H9 (cell line): Measurements from ENCODE around the gene PTPRK. TPM values are rescaled to one million over a fixed set of nuclear protein-coding genes. Genes with fewer than 3 reads are reported as not detected.

Experiments used
- DNase-seq: peaks from one replicate; pipeline ENCODE4 v3.0.0-alpha.2; 2017
- H2AFZ ChIP-seq: one replicate; pipeline ENCODE4 v1.6.1; 2013; ENCODE audit warnings: mild to moderate bottlenecking, low read length, control low read depth, moderate library complexity
- H2AK5ac ChIP-seq: 2 replicates; pipeline ENCODE4 v1.6.1; 2013; ENCODE audit warnings: low read length, control low read depth, mixed read lengths; ENCODE audit not compliant: insufficient read length
- H2BK120ac ChIP-seq: one replicate; pipeline ENCODE4 v1.6.1; 2013; ENCODE audit warnings: low read depth, mild to moderate bottlenecking, low read length, control low read depth, inconsistent platforms; ENCODE audit not compliant: poor library complexity, severe bottlenecking
- H2BK12ac ChIP-seq: 2 replicates; pipeline ENCODE4 v1.6.1; 2013; ENCODE audit warnings: low read length, control low read depth, mixed read lengths, low read depth; ENCODE audit not compliant: insufficient read length
- H2BK15ac ChIP-seq: 2 replicates; pipeline ENCODE4 v1.6.1; 2013; ENCODE audit warnings: low read depth, low read length, control low read depth
- H2BK20ac ChIP-seq: one replicate; pipeline ENCODE4 v1.6.1; 2013; ENCODE audit warnings: low read depth, mild to moderate bottlenecking, low read length, control low read depth, inconsistent platforms; ENCODE audit not compliant: poor library complexity, severe bottlenecking
- H2BK5ac ChIP-seq: 2 replicates; pipeline ENCODE4 v1.6.1; 2013; ENCODE audit warnings: low read length, control low read depth, mixed read lengths; ENCODE audit not compliant: insufficient read length
- H3K14ac ChIP-seq: 2 replicates; pipeline ENCODE4 v1.6.1; 2013; ENCODE audit warnings: low read length, control low read depth; ENCODE audit not compliant: insufficient read depth
- H3K18ac ChIP-seq: 2 replicates; pipeline ENCODE4 v1.6.1; 2013; ENCODE audit warnings: low read depth, mild to moderate bottlenecking, mixed read lengths, low read length, control low read depth; ENCODE audit not compliant: insufficient read length
- H3K23ac ChIP-seq: 2 replicates; pipeline ENCODE4 v1.6.1; 2013; ENCODE audit warnings: low read length, control low read depth, mixed read lengths, low read depth; ENCODE audit not compliant: insufficient read length
- H3K23me2 ChIP-seq: 2 replicates; pipeline ENCODE4 v1.6.1; 2013; ENCODE audit warnings: low read depth, mild to moderate bottlenecking, mixed read lengths, low read length, control low read depth; ENCODE audit not compliant: insufficient read length, poor library complexity, severe bottlenecking
- H3K27ac ChIP-seq: 2 replicates; pipeline ENCODE4 v1.5.1; 2013; ENCODE audit warnings: low read length, control low read depth, mixed read lengths, low read depth; ENCODE audit not compliant: insufficient read length
- H3K27me3 ChIP-seq: 2 replicates; pipeline ENCODE4 v1.6.1; 2013; ENCODE audit warnings: low read length, control low read depth, inconsistent platforms; ENCODE audit not compliant: insufficient read depth
- H3K4ac ChIP-seq: 2 replicates; pipeline ENCODE4 v1.6.1; 2013; ENCODE audit warnings: low read depth, mild to moderate bottlenecking, control low read depth, inconsistent platforms, low read length, moderate library complexity
- H3K4me1 ChIP-seq: 2 replicates; pipeline ENCODE4 v1.6.1; 2013; ENCODE audit warnings: low read length, control low read depth, inconsistent platforms; ENCODE audit not compliant: insufficient read depth
- H3K4me2 ChIP-seq: 2 replicates; pipeline ENCODE4 v1.6.1; 2013; ENCODE audit warnings: low read length, control low read depth, mixed read lengths; ENCODE audit not compliant: insufficient read length, insufficient read depth
- H3K56ac ChIP-seq: 2 replicates; pipeline ENCODE4 v1.6.1; 2013; ENCODE audit warnings: low read depth, mild to moderate bottlenecking, mixed read lengths, low read length, control low read depth; ENCODE audit not compliant: insufficient read length
- H3K79me1 ChIP-seq: 2 replicates; pipeline ENCODE4 v1.6.1; 2013; ENCODE audit warnings: low read depth, mild to moderate bottlenecking, moderate library complexity, low read length, control low read depth, inconsistent platforms; ENCODE audit not compliant: insufficient read depth, poor library complexity, severe bottlenecking
- H3K79me2 ChIP-seq: 2 replicates; pipeline ENCODE4 v1.6.1; 2013; ENCODE audit warnings: low read length, control low read depth, inconsistent platforms; ENCODE audit not compliant: insufficient read depth
- H3K9ac ChIP-seq: 2 replicates; pipeline ENCODE4 v1.6.1; 2013; ENCODE audit warnings: low read length, control low read depth, mixed read lengths; ENCODE audit not compliant: insufficient read length; ENCODE audit errors: extremely low read depth
- H3K9me3 ChIP-seq: one replicate; pipeline ENCODE4 v1.6.1; 2013; ENCODE audit warnings: low read depth, low read length, inconsistent platforms; ENCODE audit not compliant: control insufficient read depth
- H3T11ph ChIP-seq: one replicate; pipeline ENCODE4 v1.6.1; 2013; ENCODE audit warnings: mild to moderate bottlenecking, low read length, control low read depth, inconsistent platforms
- H4K20me1 ChIP-seq: one replicate; pipeline ENCODE4 v1.6.1; 2013; ENCODE audit not compliant: control insufficient read depth, insufficient read length, insufficient read depth
- H4K5ac ChIP-seq: 2 replicates; pipeline ENCODE4 v1.6.1; 2013; ENCODE audit warnings: low read depth, mild to moderate bottlenecking, mixed read lengths, low read length, control low read depth; ENCODE audit not compliant: insufficient read length
- H4K8ac ChIP-seq: replicated peaks from 2 replicates; pipeline ENCODE4 v1.6.1; 2013; ENCODE audit warnings: low read length, control low read depth, mixed read lengths, low read depth; ENCODE audit not compliant: insufficient read length
- H4K91ac ChIP-seq: 2 replicates; pipeline ENCODE4 v1.6.1; 2013; ENCODE audit warnings: low read depth, mild to moderate bottlenecking, moderate library complexity, mixed read lengths, low read length, control low read depth; ENCODE audit not compliant: insufficient read length
- H3K27ac Mint-ChIP-seq, 3 experiments: 2 replicates in 2 of 3; 3 replicates in 1 of 3; pipeline ENCODE4 v1.8.0; 2020 to 2021; ENCODE audit warnings: mixed read lengths in 3 of 3, mild to moderate bottlenecking in 1 of 3, moderate library complexity in 1 of 3
- H3K27me3 Mint-ChIP-seq: 2 replicates; pipeline ENCODE4 v1.8.0; 2021; ENCODE audit warnings: low read depth, mild to moderate bottlenecking, moderate library complexity, mixed read lengths
- H3K36me3 Mint-ChIP-seq, 3 experiments: 2 replicates in 2 of 3; 3 replicates in 1 of 3; pipeline ENCODE4 v1.8.0; 2020 to 2021; ENCODE audit warnings: low read depth in 3 of 3, mixed read lengths in 3 of 3; ENCODE audit not compliant: insufficient read depth in 1 of 3
- H3K4me1 Mint-ChIP-seq, 2 experiments: 2 replicates each; pipeline ENCODE4 v1.8.0; 2020; ENCODE audit warnings: mixed read lengths in 2 of 2
- H3K4me3 Mint-ChIP-seq, 2 experiments: 2 replicates in 1 of 2; 3 replicates in 1 of 2; pipeline ENCODE4 v1.8.0; 2020 to 2021; ENCODE audit warnings: mild to moderate bottlenecking in 2 of 2, mixed read lengths in 2 of 2, moderate library complexity in 1 of 2
- H3K9me3 Mint-ChIP-seq, 2 experiments: 2 replicates in 1 of 2; 3 replicates in 1 of 2; pipeline ENCODE4 v1.8.0; 2020; ENCODE audit warnings: mild to moderate bottlenecking in 2 of 2, mixed read lengths in 2 of 2, moderate library complexity in 1 of 2
- CTCF ChIP-seq: fragments of 200-600 bp; sonication (generic); conservative IDR thresholded peaks from 3 replicates; pipeline ENCODE4 v1.8.0; 2021; ENCODE audit warnings: antibody characterized with exemption, mild to moderate bottlenecking
- WGBS: extraction: QIAGEN DNeasy Blood & Tissue Kit; methylation state at CpG from one replicate; pipeline ENCODE4 v1.1.7; 2013; ENCODE audit warnings: missing lambda C conversion rate, low lambda C conversion rate, mixed read lengths; ENCODE audit not compliant: insufficient read length; ENCODE audit errors: extremely low coverage; 5-methylcytosine and 5-hydroxymethylcytosine counted together
- total RNA-seq: library from RNA; stranded (reverse); gene quantifications from 2 replicates; pipeline ENCODE4 v1.2.1, GENCODE V29; 2021

The PTPRK gene
- total RNA-seq, 1 experiment from 2014 or later = 47.9 TPM

GRCh38 chr6:128509709-128510108 lies 10.7 kb downstream of the PTPRK start:
- no peak for DNase-seq
- Histone ChIP-seq H3K4me1 (peaks cover 3% of the 10 kb centered on the region; the same call in 1 of the 2 replicates), H3K27ac (no peak overlapping the region), H3T11ph (no peak overlapping the region), H2BK12ac (no peak overlapping the region), H4K8ac (no peak overlapping the region), H2BK5ac (no peak overlapping the region), H3K4me2 (no peak overlapping the region), H4K91ac (no peak overlapping the region), H3K79me1 (peaks cover 12% of the 10 kb centered on the region), H2BK120ac (no peak overlapping the region), H3K9me3 (no peaks in the 10 kb centered on the region), H3K79me2 (peaks cover 6% of the 10 kb centered on the region; the same call in 1 of the 2 replicates), H2BK20ac (no peak overlapping the region), H3K27me3 (no peaks in the 10 kb centered on the region), H3K23me2 (no peaks in the 10 kb centered on the region), H3K9ac (no peak overlapping the region), H2AK5ac (no peak overlapping the region), H3K23ac (no peak overlapping the region), H3K4ac (no peak overlapping the region), H4K5ac (no peak overlapping the region), H2AFZ (no peak overlapping the region), H4K20me1 (no peaks in the 10 kb centered on the region), H3K14ac (no peak overlapping the region), H3K18ac (no peak overlapping the region), H2BK15ac (no peak overlapping the region), H3K56ac (no peak overlapping the region)
- Mint-ChIP-seq H3K9me3 (no peaks in the 10 kb centered on the region), H3K27ac (no peak overlapping the region), H3K36me3 (no peaks in the 10 kb centered on the region), H3K4me1 (peaks cover 31% of the 10 kb centered on the region in 2 experiments), H3K27me3 (no peaks in the 10 kb centered on the region), H3K4me3 (no peak overlapping the region)
- no CpG with 5 or more reads among the region's 1 CpG for WGBS
- no peak for TF ChIP-seq CTCF
